Hepatic stellate cell (primary cell): ENCODE data around the gene GPR68.
"Not testable (repeated sequence)": the region's sequence is repeated elsewhere in the genome, so short reads cannot be mapped to it uniquely, and the experiment has no call there.

ENCODE experiments used
- DNase-seq: peaks from one replicate; pipeline ENCODE4 v3.0.0; 2011; ENCODE audit warnings: low spot score

Gene GPR68

GRCh38 chr14:91228112-91229004 lies 16.1 kb downstream of the GPR68 start:
- no peak for DNase-seq

- no peak for DNase-seq
These were observed 17.3 kb downstream of the GPR68 start for GRCh38 chr14:91227183-91227628.

DNA sequence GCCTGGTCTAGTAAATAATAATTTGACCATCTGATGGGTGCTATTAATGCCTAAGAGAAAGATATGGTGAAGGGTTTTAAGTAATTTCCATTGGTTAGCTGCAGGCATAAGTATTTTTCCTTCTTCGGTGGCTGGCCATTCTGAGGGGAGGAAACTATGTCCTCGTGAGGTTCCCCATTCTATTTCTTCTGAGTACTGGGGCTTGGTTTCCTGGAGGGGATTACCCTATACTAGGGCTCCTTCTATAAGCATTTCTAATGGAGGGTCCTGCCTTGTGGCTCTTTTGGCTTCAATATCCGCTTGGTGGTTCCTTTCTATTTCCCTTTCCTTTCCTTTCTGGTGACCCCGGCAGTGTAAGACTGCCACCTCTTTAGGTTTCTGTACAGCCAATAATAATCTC lies 18.1 kb downstream of the GPR68 start:
- DNase-seq = not testable (repeated sequence)

GRCh38 chr14:91225025-91225424 lies 19.5 kb downstream of the GPR68 start:
- DNase-seq = no peak

- DNase-seq = no peak
These were observed 21.3 kb downstream of the GPR68 start for GRCh38 chr14:91223028-91223783.

DNA sequence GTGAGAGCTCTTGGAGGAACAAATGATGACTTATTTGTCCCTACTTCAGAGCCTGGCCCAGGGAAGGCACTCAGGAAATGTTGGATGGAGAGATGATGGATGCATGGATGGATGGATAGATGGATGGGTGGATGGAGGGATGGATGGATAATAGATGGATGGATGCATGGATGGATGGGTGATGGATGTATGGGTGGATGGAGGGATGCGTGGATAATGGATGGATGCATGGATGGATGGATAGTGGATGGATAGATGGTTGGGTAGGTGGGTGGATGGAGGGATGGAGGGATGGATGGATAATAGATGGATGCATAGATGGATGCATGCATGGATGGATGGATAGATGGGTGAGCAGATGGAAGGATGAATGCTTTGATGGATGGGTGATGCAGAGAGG lies 23.2 kb downstream of the GPR68 start:
- DNase-seq = no peak

- DNase-seq = no peak
These were observed 23.9 kb downstream of the GPR68 start for GRCh38 chr14:91220581-91221000.

GRCh38 chr14:91219517-91220389 lies 24.8 kb downstream of the GPR68 start:
- DNase-seq = no peak

DNA sequence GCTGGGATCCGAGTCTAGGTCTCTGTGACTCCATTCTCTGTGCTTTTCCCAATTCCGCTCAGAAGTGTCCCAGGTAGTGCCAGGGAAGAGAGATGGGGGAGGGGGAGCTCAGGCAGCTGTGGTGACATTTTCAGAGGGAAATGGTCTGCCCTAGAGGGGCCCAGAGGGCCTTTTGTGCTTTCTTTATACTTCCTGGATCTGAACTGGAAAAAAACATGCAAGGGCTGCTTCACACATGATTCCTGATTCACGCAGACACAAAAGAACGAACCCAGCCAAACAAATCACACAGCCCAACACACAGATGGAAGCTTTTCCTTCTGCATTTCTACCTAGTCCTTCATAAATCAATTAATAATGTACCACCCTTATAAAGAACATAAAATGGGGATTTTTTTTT lies 26.5 kb downstream of the GPR68 start:
- no peak for DNase-seq

DNA sequence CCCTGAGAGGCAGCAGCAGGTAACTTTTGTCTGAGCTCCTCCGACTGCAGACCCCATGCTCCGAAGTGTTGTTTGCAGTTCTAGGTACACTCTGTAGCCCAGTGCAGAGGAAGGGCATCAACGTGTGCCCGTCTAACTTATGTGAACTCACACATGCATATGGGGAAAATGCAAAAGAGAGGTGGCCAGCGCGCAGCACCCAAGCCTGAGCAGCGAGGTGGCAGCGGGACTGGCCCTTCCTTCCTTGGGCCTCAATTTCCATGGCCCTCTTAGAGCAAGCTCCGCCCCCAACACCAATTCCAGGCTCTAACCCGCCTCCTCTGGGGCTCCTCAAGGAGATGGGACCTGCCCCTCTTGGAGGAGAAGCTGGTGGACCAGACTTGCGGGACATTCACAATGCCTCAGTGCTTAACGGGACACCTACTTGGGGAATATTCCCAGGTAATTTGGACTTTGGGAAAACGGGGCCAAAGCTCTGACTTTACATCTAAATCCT lies 27.7 kb downstream of the GPR68 start:
- DNase-seq = no peak

DNA sequence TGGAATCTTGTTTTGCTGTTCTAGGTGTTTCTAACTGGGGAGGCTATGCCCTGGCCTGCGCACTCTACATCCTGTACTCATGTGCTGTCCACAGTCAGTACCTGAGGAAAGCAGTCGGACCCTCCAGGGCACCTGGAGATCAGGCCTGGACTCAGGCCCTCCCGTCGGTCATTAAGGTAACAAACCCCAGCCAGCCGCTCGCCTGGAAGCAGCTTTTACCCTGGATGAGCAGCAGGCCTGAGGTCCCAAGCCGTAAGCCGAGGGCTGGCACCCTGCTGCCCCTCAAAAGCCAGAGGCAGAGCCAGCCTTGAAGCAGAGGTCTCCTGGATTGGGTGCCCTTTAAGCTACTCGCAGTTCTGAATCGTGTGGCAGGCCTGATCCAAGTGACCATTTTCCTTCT lies 29.1 kb downstream of the GPR68 start:
- DNase-seq = no peak

GRCh38 chr14:91214306-91214705 lies 30.2 kb downstream of the GPR68 start:
- DNase-seq = no peak

DNA sequence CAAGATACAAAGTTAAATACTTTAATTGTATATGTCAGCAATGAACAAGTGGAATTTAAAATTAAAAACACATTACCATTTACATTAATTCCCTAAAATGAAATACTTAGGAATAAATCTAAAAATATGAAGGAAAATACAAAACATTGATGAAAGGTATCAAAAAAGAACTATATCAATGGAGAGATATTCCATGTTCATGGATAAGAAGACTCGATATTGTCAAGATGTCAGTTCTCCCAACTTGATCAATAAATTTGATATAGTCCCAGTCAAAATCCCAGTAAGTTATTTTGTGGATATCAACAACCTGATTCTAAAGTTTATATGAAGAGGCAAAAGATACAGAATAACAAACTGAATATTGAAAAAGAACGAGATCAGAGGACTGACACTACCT lies 33.5 kb downstream of the GPR68 start:
- no peak for DNase-seq

DNA sequence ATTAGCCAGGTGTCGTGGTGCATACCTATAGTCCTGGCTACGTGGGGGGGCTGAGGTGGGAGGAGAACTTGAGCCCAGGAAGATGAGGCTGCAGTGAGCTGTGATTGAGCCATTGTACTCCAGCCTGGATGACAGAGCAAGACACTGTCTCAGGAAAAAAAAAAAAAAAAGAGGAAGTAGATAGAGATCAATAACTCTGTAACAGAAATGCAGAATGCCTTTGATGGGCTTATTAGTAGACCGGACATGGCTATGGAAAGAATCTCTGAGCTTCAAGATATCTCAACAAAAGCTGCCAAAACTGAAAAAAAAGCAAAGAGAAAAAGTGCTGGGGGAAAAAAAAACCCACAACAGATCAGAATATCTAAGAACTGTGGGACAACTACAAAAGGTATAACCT lies 37.5 kb downstream of the GPR68 start:
- DNase-seq = no peak

GRCh38 chr14:91205459-91205858 lies 39.0 kb downstream of the GPR68 start:
- no peak for DNase-seq

GRCh38 chr14:91204657-91205056 lies 39.8 kb downstream of the GPR68 start:
- DNase-seq = no peak

- DNase-seq = no peak
These were observed 42.1 kb downstream of the GPR68 start for GRCh38 chr14:91202234-91202974.

GRCh38 chr14:91200802-91201201 lies 43.7 kb downstream of the GPR68 start:
- DNase-seq = not testable (repeated sequence)

GRCh38 chr14:91197631-91198030 lies 46.9 kb downstream of the GPR68 start:
- no peak for DNase-seq

GRCh38 chr14:91195881-91196280 lies 48.6 kb downstream of the GPR68 start:
- DNase-seq = no peak

DNA sequence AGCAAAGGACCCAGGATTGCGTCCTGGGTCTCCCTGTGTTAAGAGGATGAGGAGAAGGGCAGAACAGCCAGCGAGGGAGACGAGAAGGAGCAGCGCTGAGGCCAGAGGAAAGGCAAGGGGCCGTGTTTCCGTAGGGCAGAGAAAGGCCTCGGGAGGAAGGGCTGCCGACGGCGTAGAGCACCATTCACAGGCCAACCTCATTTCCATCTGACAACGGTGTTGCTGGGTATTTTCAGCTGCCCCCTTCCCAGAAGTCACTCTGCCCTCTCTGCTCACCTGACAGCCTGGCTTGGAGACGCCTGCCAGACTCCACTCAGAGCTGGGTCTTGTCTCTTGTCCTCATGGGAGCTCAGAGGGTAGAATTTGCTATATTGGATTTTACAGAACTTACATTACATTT lies 51.4 kb downstream of the GPR68 start:
- no peak for DNase-seq
